G401 (cell line): ENCODE data around the gene CC2D2B. TPM values are rescaled to one million over a fixed set of nuclear protein-coding genes. Genes with fewer than 3 reads are reported as not detected.
"Not testable (repeated sequence)": the region's sequence is repeated elsewhere in the genome, so short reads cannot be mapped to it uniquely, and the experiment has no call there.

Experiments
- DNase-seq: peaks from one replicate; pipeline ENCODE4 v3.0.0-alpha.2; 2015; ENCODE audit warnings: low spot score
- in situ Hi-C: cut with HindIII; loops from 2 replicates; pipeline ENCODE4 v1.10.0; 2016; ENCODE audit warnings: low sequenced_read_pairs, mixed read lengths
- total RNA-seq: library from RNA; depleted of rRNA; stranded (reverse); fragments of >200 nt; shearing (Covaris generic); gene quantifications from 2 replicates; pipeline ENCODE4 v1.2.3, GENCODE V29; 2014

The CC2D2B gene
- total RNA-seq, 1 experiment from 2014 or later = not detected

DNA sequence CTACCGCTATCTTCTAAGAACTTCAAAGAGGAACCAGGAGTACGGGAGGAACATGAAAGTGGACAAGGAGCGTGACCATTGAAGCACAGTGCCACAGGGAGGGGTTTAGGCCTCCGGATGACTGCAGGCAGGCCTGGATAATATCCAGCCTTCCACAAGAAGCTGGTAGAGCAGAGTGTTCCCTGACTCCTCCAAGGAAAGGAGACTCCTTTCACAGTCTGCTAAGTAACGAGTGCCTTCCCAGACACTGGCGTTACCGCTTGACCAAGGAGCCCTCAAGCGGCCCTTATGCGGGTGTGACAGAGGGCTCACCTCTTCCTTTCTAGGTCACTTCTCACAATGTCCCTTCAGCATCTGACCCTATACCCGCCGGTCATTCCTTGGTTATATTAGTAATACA, 86.6 kb downstream of the CC2D2B start:
- DNase-seq, in situ Hi-C loops: not testable (repeated sequence)

DNA sequence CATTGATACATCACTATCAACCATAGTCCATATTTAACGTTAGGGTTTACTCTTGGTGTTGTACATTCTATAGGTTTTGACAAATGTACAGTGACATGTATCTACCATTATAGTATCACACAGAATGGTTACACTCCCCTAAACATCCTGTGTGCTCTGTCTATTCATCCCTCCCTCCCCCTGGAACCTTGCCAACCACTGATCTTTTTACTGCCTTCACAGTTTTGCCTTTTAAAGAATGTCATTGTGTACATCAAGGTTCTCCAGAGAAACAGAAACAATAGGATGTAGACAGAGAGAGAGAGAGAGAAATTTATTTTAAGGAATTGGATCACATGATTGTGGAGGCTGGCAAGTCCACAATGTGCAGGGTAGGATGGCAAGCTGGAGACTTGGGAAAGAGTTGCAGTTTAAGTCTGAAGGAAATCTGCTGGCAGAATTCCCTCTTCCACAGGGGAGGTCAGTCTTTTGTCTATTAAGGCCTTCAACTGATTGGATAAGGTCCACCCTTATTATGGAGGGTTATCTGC, 90.5 kb downstream of the CC2D2B start:
- in situ Hi-C loops = no loop called here
- no peak for DNase-seq

DNA sequence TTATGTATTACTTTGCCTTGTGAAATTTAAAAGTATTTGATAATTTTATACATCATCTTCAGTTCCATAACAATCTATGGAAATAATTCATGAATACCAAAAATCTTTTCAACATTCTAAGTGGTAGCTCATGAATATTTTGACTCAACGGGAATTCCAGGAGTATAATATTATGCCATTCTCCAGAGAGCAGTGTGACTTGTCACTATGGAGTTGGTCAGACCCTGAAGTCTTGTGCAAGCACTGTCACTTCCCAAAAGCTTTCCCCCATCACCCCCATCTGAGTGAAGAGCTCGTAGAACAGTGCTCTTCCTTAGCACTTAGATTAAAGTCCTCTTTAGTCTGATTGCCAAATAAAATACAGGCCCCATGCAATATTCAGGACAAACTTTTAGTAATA, 106.2 kb downstream of the CC2D2B start:
- in situ Hi-C loops = no loop called here
- DNase-seq = no peak

DNA sequence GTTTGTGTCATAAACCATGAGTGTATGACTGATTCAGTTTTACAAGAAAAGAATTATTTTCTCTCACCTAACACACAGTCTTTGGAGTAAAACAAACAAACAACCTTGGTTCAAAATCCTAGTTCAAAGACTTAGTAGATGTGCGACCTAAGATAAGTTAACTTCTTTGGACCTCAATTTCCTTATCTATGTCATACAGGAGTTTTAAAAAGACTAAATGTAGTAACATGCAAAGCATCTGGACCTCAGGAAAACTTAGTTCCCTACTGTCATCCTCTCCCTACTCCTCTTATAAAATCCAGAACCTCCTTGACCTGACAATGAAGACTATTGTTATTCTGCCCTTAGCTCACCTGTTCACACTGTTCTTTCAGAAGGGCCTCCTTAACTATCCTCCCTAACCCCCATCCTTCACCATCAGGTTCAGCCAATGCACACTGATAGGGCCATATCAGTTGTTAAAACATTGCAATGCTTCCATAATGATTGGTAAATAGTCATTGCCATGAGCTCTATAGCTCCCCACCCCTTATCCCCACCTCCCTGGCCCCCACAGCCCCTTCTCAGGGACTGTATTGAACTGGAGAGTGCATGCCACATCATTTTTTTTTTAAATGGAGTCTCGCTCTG, 106.8 kb downstream of the CC2D2B start:
- no peak for DNase-seq
- in situ Hi-C loops = no loop called here

DNA sequence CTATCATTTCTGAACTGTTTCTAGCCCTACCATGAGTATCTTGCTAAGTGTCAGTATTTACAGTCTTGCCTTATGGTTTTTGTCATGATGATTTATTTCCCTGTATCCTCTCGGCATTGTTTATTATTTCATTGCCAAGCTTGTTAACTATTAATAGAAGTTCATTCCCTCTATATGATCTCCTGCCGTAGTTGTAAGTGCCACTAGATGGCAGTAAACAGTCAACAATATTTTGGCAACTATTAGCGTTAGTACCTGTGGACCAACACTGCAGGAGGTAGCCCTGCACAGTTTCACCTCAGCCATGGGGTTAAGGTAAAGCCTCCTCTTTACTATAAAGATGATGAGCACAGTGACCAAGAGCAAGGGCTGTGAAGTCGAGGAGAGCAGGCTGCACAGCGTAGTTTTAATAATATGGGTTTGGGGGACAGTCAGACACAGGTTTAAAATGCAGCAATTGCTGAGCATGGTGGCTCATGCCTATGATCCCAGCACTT, 109.5 kb downstream of the CC2D2B start:
- DNase-seq = peak; percentile 74
- in situ Hi-C loops = no loop called here

DNA sequence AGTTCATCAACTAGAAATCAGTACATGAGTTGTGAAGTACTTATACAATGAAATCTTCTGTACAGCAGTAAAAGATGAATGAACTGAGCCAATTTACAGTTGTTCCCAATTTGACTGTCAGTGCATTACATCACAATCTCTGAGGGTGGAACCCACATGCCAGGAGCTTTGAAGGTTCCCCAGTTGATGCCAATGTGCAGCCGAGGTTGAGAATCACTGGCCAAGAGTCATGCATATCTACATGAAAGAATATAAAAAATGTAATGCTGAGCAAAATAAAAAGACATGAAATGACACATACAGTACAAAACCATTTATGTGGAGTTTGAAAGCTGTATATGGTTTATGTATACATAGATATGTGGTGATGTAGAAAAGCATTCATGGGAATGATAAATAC, 113.6 kb downstream of the CC2D2B start:
- no peak for DNase-seq
- in situ Hi-C loops = no loop called here

DNA sequence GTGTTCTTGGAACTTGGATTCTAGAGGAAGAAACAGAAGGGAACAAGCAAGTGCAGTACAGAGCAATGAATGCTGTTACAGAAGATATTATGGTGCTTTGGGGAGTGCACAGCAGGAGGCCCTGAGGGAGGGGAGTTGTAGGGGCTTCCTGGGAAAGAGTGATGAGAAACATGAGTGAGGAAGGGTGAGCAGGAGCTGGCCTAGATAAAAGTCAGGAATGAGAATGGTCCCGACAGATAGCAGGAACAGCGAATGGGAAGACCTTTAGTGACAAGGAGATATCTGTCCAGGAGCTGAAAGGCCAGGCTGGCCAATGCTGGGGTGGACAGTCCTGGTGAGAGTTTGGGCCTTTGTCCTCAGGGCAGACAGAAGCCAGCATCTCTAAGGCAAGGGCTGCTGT, 115.0 kb downstream of the CC2D2B start:
- no peak for DNase-seq
- in situ Hi-C loops = no loop called here

DNA sequence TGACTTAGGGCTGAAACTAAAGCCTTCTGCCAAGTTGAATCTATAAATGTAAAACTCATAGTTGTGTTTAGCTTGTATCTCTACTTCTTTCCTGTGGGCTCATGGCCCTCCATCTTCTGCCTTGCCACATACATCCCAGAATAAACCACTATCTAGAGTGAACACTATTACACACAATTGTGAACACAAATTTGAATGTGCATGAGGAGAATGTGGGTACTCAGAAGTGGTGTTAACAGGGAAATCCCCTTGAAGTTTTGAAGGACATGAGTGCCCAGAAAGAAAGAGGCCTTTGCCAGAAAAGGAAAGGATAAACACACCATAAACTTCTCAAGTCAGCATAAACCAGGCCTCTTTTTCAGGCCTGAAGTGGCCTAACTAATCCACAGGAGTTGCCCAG, 115.4 kb downstream of the CC2D2B start:
- in situ Hi-C loops = no loop called here
- no peak for DNase-seq

DNA sequence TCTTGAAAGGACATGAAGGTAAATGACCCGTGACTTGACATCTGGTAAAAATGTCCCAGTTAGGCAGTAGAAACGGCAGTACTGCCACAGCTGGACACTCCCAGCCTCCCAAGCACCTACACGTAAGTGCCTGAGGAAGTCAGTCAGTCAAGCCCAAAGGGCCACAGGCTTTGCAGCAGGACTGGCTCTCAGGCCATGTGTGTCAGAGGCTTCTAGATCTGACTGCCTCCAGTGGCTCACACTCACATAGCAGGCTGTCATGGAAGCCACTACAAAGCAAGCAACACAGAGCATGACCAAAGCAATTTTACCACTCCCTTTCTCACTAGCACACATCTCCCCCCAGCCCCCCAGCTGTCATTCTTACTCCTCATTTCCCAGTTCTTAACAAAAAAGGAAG, 117.8 kb downstream of the CC2D2B start:
- no peak for DNase-seq

DNA sequence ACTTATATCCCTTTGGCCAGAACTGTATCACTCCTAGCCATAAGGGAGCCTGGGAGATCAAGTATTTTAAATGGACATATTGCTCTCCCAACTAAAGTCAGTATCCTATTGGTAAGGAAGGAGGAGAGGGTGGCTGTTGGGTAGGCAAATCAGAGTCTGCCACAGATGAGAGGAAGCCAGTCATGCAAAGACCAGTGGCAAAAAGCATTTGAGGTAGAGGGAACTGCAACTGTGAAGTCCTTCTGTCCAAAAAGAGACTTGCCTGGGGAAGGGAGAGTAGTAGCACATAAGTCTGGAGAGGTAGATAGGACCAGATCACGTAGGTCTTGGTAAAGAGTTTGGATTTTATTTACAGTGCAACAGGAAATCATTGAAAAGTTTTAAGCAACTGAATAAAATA, 126.8 kb downstream of the CC2D2B start:
- DNase-seq = no peak
- in situ Hi-C loops = no loop called here

More for the DNA sequence above, 117.8 kb downstream of the CC2D2B start:
- in situ Hi-C loops = no loop called here

DNA sequence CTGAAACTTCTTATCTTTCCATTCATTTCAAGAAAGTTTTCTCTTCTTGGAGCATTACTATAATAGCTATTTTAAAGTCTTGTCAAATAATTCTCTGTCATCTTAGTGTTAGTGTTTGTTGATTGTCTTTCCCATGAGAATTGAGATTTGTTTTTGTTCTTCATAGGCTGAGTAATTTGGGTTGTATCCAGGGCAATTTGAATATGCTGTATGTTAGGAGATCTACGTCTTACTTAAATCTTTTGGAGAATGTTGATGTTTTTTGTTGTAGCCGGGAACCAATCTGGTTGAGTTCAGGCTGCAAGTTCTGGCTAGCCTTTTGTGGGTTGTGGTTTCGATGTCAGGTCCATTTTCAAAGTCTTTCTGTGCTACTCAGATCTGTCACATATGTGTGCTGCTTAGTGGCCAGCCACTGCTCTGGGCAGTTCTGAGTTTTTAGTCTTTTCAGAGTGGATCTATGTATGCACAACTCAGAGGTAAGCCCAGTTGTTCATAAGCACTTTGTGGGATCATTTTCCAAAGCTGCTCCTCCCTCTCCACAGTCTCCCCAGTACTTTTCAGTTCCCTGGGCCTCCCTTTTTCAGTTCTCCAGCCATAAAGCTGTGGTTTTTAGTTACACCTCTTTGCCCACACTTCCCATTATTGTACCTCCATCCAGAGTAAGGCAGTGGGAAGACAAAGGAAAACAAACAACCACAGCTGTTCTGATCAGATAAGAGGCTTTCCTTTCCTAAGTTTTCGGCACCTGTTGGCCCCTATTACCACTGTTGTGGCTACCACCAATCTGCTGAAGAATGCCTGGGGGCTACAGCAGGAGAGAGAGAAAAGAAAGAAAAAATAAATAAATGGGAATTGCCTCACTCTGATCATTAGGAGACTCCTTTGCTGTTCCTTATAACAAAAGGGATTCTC, 131.0 kb downstream of the CC2D2B start:
- no peak for DNase-seq
- in situ Hi-C loops = no loop called here

DNA sequence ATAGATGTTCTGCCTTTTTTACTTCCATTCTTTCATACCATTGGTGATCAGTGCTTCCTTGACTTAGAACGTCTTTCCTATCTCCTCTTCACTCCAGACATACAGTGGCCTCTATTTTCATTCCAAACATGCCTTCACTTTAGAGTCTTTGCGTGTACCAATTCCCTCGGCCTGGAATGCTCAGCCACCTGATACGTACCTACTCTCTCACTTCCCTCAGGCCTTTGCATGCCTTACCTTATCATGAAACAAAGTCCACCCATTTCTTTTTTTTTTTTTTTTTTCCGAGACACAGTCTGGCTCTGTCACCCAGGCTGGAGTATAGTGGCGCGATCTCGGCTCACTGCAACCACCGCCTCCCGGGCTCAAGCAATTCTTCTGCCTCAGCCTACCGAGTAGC, 133.4 kb downstream of the CC2D2B start:
- in situ Hi-C loops = no loop called here
- DNase-seq = no peak

DNA sequence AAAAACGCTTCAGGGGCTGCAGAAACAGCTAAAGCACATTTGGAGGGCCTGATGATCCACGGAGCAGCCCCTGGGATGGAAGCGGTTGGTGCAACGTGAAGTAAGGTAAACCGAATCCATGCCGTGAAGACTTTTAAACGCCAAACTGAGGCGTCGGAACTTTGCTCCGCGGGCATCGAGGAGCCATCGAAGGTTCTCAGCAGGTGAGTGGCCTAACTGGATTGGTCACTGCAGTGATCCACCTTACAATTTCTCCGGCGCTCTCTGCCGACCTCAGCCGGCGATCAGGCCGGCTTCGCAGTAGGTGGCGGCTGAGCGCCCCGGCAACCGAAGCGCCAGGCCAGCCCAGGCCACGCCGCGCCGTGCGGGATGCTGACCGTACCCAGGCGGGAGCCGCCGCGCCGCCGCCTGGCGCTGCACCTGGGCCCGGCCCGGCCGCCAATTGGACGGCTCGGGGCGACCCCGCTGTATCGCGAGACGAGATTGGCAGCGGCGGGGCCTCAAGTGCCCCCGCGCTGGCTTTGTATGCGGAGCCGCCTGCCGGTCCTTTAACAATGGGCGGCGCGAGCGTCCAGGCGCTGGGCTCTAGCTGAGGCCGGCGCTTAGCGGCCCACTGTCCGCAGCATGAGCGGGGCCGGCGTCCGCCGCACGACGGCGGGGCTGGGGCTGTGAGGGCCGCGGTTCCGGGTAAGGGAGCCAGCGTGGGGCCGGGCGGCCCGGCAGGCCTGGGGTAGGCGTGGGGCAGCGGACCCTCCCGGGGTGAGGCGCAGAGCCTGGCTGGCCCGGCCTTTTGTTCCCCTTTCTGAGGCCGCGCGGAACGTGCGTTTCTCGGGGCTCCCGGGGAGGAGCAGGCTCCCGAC, 135.5 kb downstream of the CC2D2B start, which contains the start of gene CCNJ:
Gene CCNJ (plus strand): TSS at position 551 of the 860 bp plus-strand sequence. CDS start 811 bp downstream, outside the sequence.
- in situ Hi-C loops = no loop called here
- peak; percentile 87 for DNase-seq

DNA sequence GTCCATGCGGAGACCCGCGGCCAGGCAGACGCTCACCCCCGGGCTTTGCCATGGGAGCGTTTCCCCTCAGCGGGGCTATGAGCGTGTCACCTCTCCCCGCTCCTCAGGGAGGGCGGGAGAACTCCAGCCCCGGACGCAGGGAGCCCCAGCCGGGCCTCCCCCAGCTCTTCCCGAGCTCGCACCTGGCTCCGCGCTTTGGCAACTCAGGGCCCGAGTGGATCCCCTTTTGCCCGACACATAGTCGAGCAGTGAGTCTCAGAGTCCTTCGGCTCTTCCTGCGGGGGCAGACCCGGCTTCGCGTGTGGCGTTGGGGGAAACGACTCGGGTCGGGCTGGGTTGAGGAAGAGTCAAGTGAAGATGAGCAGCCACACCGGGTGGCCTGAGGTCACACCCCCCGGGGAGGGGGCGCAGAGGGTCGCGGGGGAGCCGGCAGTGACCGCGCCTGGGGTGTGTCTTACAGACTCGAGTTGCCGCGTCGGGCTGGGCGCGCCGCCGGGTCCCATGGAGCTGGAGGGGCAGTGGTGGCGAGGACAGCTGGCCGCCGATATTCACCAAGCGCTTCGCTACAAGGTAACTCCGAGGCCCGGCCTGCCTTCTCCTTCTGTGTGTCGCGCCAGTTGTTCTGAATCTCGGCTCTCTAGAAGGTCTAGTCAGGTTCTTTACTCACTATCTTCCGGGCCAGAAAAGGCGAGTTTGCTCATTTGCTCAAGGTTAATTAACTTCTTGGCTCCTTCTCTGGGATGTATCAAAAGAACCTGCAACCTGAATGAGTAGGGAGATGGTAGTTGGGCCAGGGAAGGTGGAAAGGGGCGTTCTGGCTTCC, 136.3 kb downstream of the CC2D2B start:
- in situ Hi-C loops = no loop called here
- peak; percentile 55 for DNase-seq

DNA sequence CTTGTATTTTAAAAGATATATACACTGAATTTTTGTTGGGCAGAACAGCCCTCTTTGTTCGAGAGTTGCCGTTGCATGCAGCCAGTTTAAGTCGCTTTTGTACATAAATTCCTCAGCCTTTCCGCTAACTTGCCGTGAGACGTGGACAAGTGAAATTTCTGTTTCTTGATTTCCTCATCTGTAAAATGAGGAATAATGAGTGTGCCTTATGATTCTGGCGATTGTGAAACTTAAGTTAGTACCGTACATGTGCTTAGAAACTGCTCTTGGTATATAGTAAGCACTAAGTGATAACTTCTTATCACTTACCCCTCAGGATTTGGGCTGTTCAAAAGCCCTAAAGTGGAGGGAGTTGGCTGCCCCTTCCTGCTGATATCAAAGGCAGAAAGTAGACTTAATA, 137.0 kb downstream of the CC2D2B start:
- no peak for DNase-seq
- in situ Hi-C loops = no loop called here

DNA sequence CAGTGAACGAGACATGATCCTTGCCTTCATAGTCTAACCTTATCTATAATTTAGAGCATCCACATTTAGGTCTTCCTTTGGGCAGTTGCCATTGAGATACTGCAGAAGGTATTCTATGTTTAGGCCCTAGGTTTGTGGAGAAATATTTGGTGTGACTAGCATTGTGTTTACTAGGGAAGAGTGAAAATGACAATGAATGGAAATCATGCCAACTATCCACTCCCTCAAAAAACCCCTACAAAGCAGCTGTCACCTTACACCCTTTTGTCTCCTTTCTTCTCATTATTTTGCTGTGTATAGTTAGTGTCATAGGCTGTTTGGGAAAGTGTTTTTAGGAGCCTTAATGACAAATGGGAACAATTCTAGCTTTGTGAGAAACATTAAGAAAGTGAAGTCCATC, 138.8 kb downstream of the CC2D2B start:
- DNase-seq = no peak
- in situ Hi-C loops = no loop called here

DNA sequence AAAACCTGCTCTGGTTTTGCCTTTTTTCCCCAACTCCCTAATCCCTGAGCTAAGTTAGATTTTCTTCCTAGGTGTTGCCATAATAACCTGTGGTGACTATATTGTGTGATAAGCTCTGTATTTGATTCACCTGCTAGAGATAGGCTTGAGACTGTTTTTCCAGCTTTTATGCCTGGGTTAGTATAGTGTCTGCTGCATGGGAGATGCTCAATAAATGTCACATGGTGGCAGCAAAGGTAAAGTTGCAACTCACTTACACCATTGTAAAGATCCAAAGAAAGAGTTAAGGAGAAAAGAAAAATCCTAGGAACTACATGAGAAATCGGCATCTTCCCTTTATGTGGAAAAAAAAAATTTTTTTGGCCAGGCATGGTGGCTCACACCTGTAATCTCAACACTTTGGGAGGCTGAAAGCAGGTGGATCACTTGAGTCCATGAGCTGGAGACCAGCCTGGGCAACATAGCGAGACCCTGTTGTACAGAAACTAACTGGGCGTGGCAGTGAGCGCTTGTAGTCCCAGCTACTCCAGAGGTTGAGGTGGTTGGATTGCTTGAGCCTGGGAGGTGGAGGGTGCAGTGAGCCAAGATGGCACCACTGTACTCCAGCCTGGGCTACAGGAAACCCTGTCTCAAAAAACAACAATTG, 139.4 kb downstream of the CC2D2B start:
- in situ Hi-C loops = no loop called here
- no peak for DNase-seq

DNA sequence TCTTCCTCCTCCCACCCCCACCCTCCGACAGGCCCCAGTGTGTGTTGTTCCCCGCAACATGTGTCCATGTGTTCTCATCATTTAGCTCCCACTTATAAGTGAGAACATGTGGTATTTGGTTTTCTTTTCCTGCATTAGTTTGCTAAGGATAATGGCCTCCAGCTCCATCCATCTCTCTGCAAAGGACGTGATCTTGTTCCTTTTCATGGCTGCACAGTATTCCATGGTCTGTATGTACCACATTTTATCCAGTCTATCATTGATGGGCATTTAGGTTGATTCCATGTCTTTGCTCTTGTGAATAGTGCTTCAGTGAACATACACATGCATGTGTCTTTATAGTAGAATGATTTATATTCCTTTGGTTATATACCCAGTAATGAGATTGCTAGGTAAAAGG, 140.2 kb downstream of the CC2D2B start:
- in situ Hi-C loops, DNase-seq: not testable (repeated sequence)
